Bronchial epithelial cell (primary cell): ENCODE results near the gene RALGAPA2. TPM values are rescaled to one million over a fixed set of nuclear protein-coding genes. Genes with fewer than 3 reads are reported as not detected.

Experiments
- DNase-seq: peaks from one replicate; pipeline ENCODE4 v3.0.0-alpha.2; 2010; ENCODE audit warnings: low read depth
- FAIRE-seq: peaks from 2 replicates; lab custom pipeline; 2011; peaks lifted over from hg19 to GRCh38; lab: Jason Lieb, UNC
- H3K27me3 ChIP-seq: 2 replicates; pipeline ENCODE4 v1.5.1; 2011; ENCODE audit warnings: low read length; ENCODE audit not compliant: control insufficient read depth, insufficient read depth
- H3K36me3 ChIP-seq: 2 replicates; pipeline ENCODE4 v1.5.1; 2011; ENCODE audit warnings: low read length; ENCODE audit not compliant: control insufficient read depth, insufficient read depth
- H3K4me3 ChIP-seq: 2 replicates; pipeline ENCODE4 v1.5.1; 2011; ENCODE audit warnings: mild to moderate bottlenecking, low read depth, low read length, control low read depth
- CTCF ChIP-seq: IDR thresholded peaks from 2 replicates; pipeline ENCODE4 v1.5.1; 2011; ENCODE audit warnings: mild to moderate bottlenecking, moderate library complexity, low read length, control low read depth, inconsistent platforms; ENCODE audit not compliant: insufficient read depth, severe bottlenecking
- total RNA-seq: library from RNA; depleted of rRNA; stranded (reverse); fragments of >200 nt; gene quantifications from 2 replicates; pipeline ENCODE4 v1.2.1, GENCODE V29; 2014

RALGAPA2 gene
- total RNA-seq, 1 donor from 2014 or later: 8.7 TPM

DNA sequence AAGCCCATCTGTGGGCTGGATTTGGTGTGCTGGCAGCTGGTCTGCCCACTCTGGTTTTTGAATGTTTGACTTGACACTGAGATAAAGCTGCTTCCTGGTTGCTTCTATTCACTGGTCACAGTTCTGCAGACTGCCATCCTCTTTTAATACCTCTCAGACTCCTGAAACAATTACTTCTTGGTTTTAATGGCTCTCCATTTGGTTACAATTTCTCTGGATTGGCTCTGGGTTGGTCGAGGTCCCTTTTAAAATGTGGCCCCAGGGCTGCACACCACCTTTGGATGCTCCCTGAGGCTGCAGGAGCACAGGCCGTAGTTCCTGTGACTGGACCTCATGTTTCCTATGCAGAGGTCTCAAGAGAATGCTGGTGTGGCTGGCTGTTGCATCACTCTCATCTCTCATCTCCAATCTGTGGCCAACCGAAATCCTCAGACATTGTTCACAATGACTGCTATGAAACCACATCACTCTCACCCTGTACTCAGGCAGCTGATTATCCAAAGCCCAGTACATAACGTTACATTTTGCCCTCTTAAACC is 246.0 kb downstream of the RALGAPA2 start:
- Histone ChIP-seq H3K4me3 (no peak overlapping the region), H3K36me3 (no peaks in the 10 kb centered on the region), H3K27me3 (no peaks in the 10 kb centered on the region)
- no peak for TF ChIP-seq CTCF
- DNase-seq: no peak
- peak; percentile 28 for FAIRE-seq

- FAIRE-seq (no peak), DNase-seq (no peak)
- Histone ChIP-seq H3K27me3 (no peaks in the 10 kb centered on the region), H3K36me3 (no peaks in the 10 kb centered on the region), H3K4me3 (no peak overlapping the region)
- TF ChIP-seq CTCF: no peak
These were observed 247.2 kb downstream of the RALGAPA2 start for GRCh38 chr20:20465252-20465651.

DNA sequence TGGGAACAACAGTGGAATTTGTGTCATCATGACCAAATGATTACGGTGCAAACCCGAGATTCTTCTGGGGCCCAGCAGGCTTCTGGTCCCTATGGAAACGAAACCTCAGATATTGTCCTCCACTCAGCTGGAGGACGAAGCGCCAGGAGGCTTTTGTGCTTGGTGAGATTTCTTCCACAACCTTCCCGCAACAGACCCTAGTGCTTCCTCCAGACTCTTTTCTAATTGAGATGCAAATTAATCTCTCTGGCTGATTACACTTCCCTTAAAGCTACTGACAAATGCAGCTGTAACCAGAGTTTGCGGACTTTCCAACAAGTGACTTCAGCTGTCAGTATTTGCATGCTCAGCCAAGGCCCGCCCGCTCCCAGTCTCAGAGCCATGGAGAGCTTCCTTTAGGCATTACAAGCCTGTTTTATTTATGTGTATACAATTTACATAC is 248.5 kb downstream of the RALGAPA2 start:
- H3K36me3 ChIP-seq: no peaks in the 10 kb centered on the region
- no peak for DNase-seq
- no peak for TF ChIP-seq CTCF
- H3K27me3 ChIP-seq: no peaks in the 10 kb centered on the region
- no peak for FAIRE-seq
- H3K4me3 ChIP-seq: no peak overlapping the region

GRCh38 chr20:20462185-20462584 is 250.3 kb downstream of the RALGAPA2 start:
- DNase-seq: no peak
- H3K4me3 ChIP-seq: no peak overlapping the region
- H3K36me3 ChIP-seq: peaks cover 1% of the 10 kb centered on the region
- no peak for FAIRE-seq
- no peak for TF ChIP-seq CTCF
- no peaks in the 10 kb centered on the region for H3K27me3 ChIP-seq

DNA sequence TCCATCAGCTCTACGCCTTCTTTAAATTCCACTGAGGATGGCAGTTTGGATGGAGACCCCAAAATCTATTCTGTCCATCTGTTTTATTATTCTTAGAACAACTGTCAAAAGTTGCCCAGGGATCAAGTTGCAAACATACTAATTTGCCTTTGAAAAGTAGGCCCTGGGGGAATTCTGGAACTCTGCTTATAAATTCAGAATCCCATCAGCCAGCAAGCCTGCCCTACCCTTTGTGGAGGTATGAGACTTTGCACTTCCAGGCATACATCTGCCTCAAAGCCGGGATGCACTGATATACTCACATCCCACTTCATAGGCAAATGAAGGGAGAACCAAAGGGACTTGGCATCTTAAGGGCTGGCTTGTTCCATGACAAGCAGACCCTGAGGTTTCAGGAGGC is 250.9 kb downstream of the RALGAPA2 start:
- DNase-seq: no peak
- H3K36me3 ChIP-seq: peaks cover 1% of the 10 kb centered on the region
- H3K27me3 ChIP-seq: no peaks in the 10 kb centered on the region
- no peak overlapping the region for H3K4me3 ChIP-seq
- FAIRE-seq: no peak
- no peak for TF ChIP-seq CTCF

DNA sequence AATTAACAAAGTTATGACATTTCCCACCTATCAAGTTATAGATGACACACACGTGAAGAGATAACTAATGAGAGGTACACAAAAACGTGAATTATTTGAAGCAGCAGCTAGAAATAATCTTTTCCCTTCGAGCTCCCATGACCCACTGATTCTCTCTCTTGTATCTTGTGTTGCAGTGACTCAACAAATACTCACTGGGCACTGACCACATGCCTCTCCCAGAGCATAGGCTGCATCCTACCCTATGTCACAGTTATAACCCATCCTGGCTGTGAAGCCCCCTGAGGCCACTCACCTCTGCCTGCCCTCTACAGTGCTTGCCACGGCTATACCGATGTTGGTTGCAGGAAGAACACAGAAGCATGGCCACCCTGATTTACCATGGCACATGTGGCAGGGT is 252.7 kb downstream of the RALGAPA2 start:
- Histone ChIP-seq H3K4me3 (no peak overlapping the region), H3K27me3 (no peaks in the 10 kb centered on the region), H3K36me3 (peaks cover 1% of the 10 kb centered on the region)
- FAIRE-seq (no peak), DNase-seq (no peak)
- no peak for TF ChIP-seq CTCF
